Glutamatergic neuron (in vitro differentiated cells): ENCODE measurements around the gene CELF4. TPM values are rescaled to one million over a fixed set of nuclear protein-coding genes. Genes with fewer than 3 reads are reported as not detected.

Experiments
- DNase-seq: peaks from one replicate; pipeline ENCODE4 v3.0.0; 2022
- H3K27ac Mint-ChIP-seq: one replicate; pipeline ENCODE4 v1.8.0; 2020; ENCODE audit warnings: mild to moderate bottlenecking, mixed read lengths, inconsistent platforms; ENCODE audit not compliant: unreplicated experiment
- H3K27me3 Mint-ChIP-seq: one replicate; pipeline ENCODE4 v1.8.0; 2020; ENCODE audit warnings: mild to moderate bottlenecking, moderate library complexity, mixed read lengths, inconsistent platforms; ENCODE audit not compliant: unreplicated experiment
- H3K36me3 Mint-ChIP-seq: one replicate; pipeline ENCODE4 v1.8.0; 2020; ENCODE audit warnings: mild to moderate bottlenecking, mixed read lengths, inconsistent platforms; ENCODE audit not compliant: unreplicated experiment
- H3K4me1 Mint-ChIP-seq: one replicate; pipeline ENCODE4 v1.8.0; 2020; ENCODE audit warnings: mild to moderate bottlenecking, low read depth, mixed read lengths, inconsistent platforms; ENCODE audit not compliant: unreplicated experiment
- H3K4me3 Mint-ChIP-seq: one replicate; pipeline ENCODE4 v1.8.0; 2020; ENCODE audit warnings: mild to moderate bottlenecking, mixed read lengths, inconsistent platforms; ENCODE audit not compliant: unreplicated experiment
- H3K9me3 Mint-ChIP-seq: one replicate; pipeline ENCODE4 v1.8.0; 2020; ENCODE audit warnings: mild to moderate bottlenecking, moderate library complexity, mixed read lengths, inconsistent platforms; ENCODE audit not compliant: unreplicated experiment
- total RNA-seq: library from RNA; stranded (reverse); fragmentation: NEBNext Ultra II Directional; extraction: Animal tissue kit (Norgen Biotek cat#: 25700); gene quantifications from one replicate; pipeline ENCODE4 v1.2.1, GENCODE V29; 2021; ENCODE audit not compliant: unreplicated experiment
- TF ChIP-seq, protein P1 (sequence below): fragments of 200-600 bp; sonication (generic); IDR thresholded peaks from one replicate; pipeline ENCODE4 v1.5.0; 2021; ENCODE audit not compliant: partially characterized antibody, unreplicated experiment

Gene CELF4
- total RNA-seq, 1 donor from 2014 or later, result 38.4 TPM

DNA sequence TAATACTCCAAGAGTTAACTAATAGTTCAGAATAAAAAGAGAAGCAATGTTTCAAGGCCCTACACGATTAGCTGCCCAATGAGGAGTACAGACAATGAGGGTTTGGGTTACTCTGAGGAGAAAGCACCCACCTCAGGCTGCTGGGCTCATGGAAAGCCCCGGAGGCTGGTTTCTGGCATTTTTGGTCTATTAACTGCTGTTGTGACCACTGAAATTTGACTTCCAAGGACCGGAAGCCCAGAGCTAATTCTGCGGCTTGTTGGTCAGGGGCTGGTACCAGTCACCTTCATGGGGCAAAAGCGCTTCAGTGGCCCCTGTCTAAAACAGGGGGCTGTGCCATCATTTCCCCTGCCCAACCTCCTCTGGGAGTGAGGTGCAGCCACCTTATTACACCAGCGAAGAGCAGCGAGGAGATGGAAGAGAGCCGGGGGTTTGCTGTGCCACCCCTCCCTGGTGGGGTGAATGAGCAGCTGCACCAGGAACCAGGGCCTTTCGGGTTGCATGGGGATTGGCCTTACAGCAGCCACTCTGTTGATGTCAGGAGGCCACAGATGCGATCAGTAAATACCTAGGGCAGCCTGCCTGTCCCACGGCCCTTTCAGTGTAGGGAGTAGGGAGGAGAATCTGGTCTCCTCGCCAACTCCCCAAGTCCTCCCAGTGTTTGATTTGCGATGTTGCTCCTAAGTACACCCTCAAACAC is 131.3 kb downstream of the CELF4 start:
- Mint-ChIP-seq H3K36me3 (no peaks in the 10 kb centered on the region), H3K4me3 (no peak overlapping the region), H3K9me3 (peaks cover 6% of the 10 kb centered on the region), H3K27ac (no peak overlapping the region), H3K4me1 (peaks cover 18% of the 10 kb centered on the region), H3K27me3 (peaks cover 3% of the 10 kb centered on the region)
- no peak for DNase-seq
- TF ChIP-seq, protein P1, sequence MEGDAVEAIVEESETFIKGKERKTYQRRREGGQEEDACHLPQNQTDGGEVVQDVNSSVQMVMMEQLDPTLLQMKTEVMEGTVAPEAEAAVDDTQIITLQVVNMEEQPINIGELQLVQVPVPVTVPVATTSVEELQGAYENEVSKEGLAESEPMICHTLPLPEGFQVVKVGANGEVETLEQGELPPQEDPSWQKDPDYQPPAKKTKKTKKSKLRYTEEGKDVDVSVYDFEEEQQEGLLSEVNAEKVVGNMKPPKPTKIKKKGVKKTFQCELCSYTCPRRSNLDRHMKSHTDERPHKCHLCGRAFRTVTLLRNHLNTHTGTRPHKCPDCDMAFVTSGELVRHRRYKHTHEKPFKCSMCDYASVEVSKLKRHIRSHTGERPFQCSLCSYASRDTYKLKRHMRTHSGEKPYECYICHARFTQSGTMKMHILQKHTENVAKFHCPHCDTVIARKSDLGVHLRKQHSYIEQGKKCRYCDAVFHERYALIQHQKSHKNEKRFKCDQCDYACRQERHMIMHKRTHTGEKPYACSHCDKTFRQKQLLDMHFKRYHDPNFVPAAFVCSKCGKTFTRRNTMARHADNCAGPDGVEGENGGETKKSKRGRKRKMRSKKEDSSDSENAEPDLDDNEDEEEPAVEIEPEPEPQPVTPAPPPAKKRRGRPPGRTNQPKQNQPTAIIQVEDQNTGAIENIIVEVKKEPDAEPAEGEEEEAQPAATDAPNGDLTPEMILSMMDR, result no peak

DNA sequence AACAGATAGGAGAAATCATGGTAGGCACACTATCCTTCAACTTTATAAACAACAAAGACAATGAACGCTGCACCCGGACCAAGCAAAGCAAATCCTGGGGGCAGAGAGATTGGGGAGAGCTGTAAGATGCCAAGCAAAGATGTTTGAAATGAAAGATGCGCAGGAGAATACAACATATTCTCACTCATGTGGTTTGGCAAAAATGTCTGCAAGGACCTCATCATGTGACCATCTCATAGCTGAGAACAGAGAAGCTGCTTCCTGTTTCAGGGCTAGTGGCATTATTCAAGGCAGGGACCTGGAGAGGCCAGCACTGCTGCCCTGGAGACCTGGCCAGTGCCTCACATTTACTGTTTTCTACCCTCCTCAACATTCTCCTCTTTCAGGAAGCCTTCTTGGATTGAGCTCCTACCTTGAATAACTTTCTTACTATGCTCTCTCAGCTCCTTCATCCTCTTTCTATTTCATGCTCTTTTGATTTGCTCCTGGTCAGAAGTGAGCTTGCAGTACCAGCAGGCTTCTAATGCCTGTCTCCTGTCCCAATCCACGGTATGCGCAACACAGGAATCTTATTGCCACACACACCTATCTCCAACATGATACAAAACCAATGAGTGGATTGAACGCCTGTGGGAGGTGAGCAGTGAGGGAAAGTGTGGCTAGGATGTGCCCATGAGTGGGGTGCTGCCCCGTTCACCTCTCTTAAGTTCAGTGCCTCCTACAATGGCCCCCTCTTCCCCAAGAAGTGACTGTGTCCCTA is 133.0 kb downstream of the CELF4 start:
- Mint-ChIP-seq H3K9me3 (peaks cover 6% of the 10 kb centered on the region), H3K36me3 (no peaks in the 10 kb centered on the region), H3K27me3 (no peaks in the 10 kb centered on the region), H3K27ac (no peak overlapping the region), H3K4me1 (peaks cover 16% of the 10 kb centered on the region), H3K4me3 (no peak overlapping the region)
- no peak for DNase-seq
- TF ChIP-seq, protein P1, result no peak

DNA sequence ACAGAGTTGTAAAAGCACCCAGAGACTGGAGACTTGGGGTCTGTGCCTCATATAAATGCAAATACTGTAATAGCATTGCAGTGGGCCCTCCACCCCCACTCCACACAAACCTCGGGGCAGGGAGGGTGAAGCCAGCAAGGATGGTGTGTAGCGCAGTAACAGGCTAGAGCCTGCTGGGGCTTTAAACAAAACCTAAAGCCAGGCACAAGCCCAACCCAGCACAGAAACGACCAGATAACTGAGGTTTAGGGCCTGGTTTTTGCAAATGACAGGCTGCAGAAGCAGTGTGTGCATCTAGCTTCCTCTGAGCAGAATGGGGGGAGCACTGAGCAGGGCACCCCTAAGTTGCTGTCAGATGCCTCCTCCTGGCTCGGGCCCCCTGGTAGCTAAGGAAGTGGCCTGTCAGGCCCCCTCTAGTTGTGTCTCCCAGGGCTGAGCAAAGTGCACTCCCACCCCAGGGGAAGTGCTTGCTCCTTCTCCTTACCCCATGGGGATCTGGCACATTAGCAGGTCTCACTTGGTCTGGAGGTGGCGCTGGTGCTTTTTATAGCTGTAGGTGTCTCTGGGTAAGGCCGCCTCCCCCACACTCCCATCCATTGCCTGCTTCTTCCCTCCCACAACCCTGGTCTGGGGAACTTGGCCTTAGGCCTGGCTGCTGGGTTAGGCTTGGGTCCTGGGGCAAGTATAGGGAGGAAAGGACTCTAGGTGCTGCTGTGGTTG is 135.1 kb downstream of the CELF4 start:
- no peak for DNase-seq

DNA sequence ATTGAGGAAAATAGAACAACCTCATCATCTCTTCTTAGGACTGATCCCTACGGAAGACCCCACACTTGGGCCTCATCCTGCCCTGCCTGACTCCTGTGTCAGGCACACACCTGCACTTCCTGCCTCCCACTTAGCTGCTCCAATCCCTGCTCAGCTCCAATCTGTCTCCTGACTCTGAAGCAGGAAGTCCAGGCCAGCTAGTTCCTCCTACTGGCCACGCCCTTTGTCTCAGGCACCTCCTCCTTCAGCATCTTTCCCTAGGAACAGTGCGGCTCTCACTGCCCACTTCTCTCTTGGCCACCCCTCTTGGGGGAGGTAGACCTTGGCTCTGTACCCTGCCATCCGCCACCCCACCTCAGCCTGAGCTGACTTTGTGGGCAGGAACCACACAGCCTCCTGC is 135.8 kb downstream of the CELF4 start:
- Mint-ChIP-seq H3K27me3 (peaks cover 3% of the 10 kb centered on the region), H3K27ac (no peak overlapping the region), H3K36me3 (no peaks in the 10 kb centered on the region), H3K9me3 (peaks cover 6% of the 10 kb centered on the region), H3K4me3 (no peak overlapping the region), H3K4me1 (peaks cover 11% of the 10 kb centered on the region)
- DNase-seq, result no peak
- TF ChIP-seq, protein P1, result no peak

More for the DNA sequence above, 135.1 kb downstream of the CELF4 start:
- no peaks in the 10 kb centered on the region for H3K36me3 Mint-ChIP-seq
- peaks cover 10% of the 10 kb centered on the region for H3K4me1 Mint-ChIP-seq
- H3K4me3 Mint-ChIP-seq, result no peak overlapping the region
- no peak overlapping the region for H3K27ac Mint-ChIP-seq
- H3K9me3 Mint-ChIP-seq, result peaks cover 6% of the 10 kb centered on the region
- H3K27me3 Mint-ChIP-seq, result no peaks in the 10 kb centered on the region
- TF ChIP-seq, protein P1, result no peak
